PC-9 (cell line): Measurements from ENCODE around the gene DCUN1D1. TPM values are rescaled to one million over a fixed set of nuclear protein-coding genes. Genes with fewer than 3 reads are reported as not detected.

Experiments
- BruUV-seq: library from RNA; stranded (reverse); fragments of 400-500 nt; replicated peaks from 2 replicates; lab custom pipeline; 2021; lab: Mats Ljungman, UMichigan
- CTCF ChIA-PET: fragments of 300-600 bp; sonication (Branson Sonifier 250); formaldehyde crosslinking; loops from one replicate; lab custom pipeline; 2022; ENCODE audit warnings: antibody characterized with exemption; lab: Charles Lee
- POLR2A ChIA-PET: fragments of 300-600 bp; sonication (Branson Sonifier 250); formaldehyde crosslinking; loops from one replicate; lab custom pipeline; 2022; ENCODE audit warnings: antibody characterized with exemption; ENCODE audit not compliant: unreplicated experiment; lab: Charles Lee
- DNase-seq, 2 experiments: peaks; one replicate each; pipeline versions ENCODE4 v3.0.0 to v3.0.0-alpha.2; 2015 to 2022; ENCODE audit warnings: mixed read lengths in 1 of 2
- H2AFZ ChIP-seq: fragments of 200-600 bp; sonication (generic); 2 replicates; pipeline ENCODE4 v1.8.1; 2017; ENCODE audit warnings: antibody characterized with exemption
- H3F3A ChIP-seq: fragments of 200-600 bp; sonication (generic); 2 replicates; pipeline ENCODE4 v1.8.1; 2017; ENCODE audit warnings: antibody characterized with exemption, mild to moderate bottlenecking, low read depth; ENCODE audit not compliant: insufficient read depth
- H3K27ac ChIP-seq: fragments of 200-600 bp; sonication (generic); 2 replicates; pipeline ENCODE4 v1.6.1; 2016; ENCODE audit warnings: mixed run types
- H3K27me3 ChIP-seq: fragments of 200-600 bp; sonication (generic); 2 replicates; pipeline ENCODE4 v1.6.1; 2016; ENCODE audit warnings: low read depth, mixed run types; ENCODE audit not compliant: insufficient read depth
- H3K36me3 ChIP-seq: fragments of 200-600 bp; sonication (generic); 2 replicates; pipeline ENCODE4 v1.6.1; 2016; ENCODE audit warnings: low read depth, mixed run types
- H3K4me1 ChIP-seq: fragments of 200-600 bp; sonication (generic); replicated peaks from 2 replicates; pipeline ENCODE4 v1.6.1; 2016; ENCODE audit warnings: mixed run types; ENCODE audit not compliant: insufficient read depth
- H3K4me2 ChIP-seq: fragments of 200-600 bp; sonication (generic); 2 replicates; pipeline ENCODE4 v1.6.1; 2017; ENCODE audit warnings: mixed run types
- H3K4me3 ChIP-seq: fragments of 200-600 bp; sonication (generic); 2 replicates; pipeline ENCODE4 v1.6.1; 2016; ENCODE audit warnings: mixed run types
- H3K79me2 ChIP-seq: fragments of 200-600 bp; sonication (generic); 2 replicates; pipeline ENCODE4 v1.6.1; 2017; ENCODE audit warnings: low read depth, mixed run types
- H3K9me2 ChIP-seq: fragments of 200-600 bp; sonication (generic); 2 replicates; pipeline ENCODE4 v1.8.1; 2017; ENCODE audit warnings: mild to moderate bottlenecking; ENCODE audit not compliant: insufficient read depth
- H3K9me3 ChIP-seq: fragments of 200-600 bp; sonication (generic); 2 replicates; pipeline ENCODE4 v1.8.1; 2016; ENCODE audit warnings: low read depth; ENCODE audit not compliant: insufficient read depth
- H4K20me1 ChIP-seq: fragments of 200-600 bp; sonication (generic); 2 replicates; pipeline ENCODE4 v1.8.1; 2017; ENCODE audit not compliant: insufficient read depth
- CTCF ChIP-seq: fragments of 200-600 bp; sonication (generic); conservative IDR thresholded peaks from 2 replicates; pipeline ENCODE4 v1.6.1; 2017; ENCODE audit warnings: mixed run types, antibody characterized with exemption, mild to moderate bottlenecking, moderate library complexity
- EZH2 ChIP-seq: fragments of 200-600 bp; sonication (generic); IDR thresholded peaks from 2 replicates; pipeline ENCODE4 v1.8.0; 2017; ENCODE audit warnings: antibody characterized with exemption, low read depth
- intact Hi-C: fragments of 100-400 bp; cut with micrococcal nuclease; formaldehyde crosslinking; loops from one replicate; pipeline ENCODE4 v1.10.0; 2022; ENCODE audit not compliant: unreplicated experiment
- total RNA-seq: library from RNA; stranded (reverse); gene quantifications from 2 replicates; pipeline ENCODE4 v1.2.3, GENCODE V29; 2021

Gene DCUN1D1
- total RNA-seq, 1 experiment from 2014 or later = 93.5 TPM

- Histone ChIP-seq H3K4me3 (no peak overlapping the region), H3K27me3 (no peaks in the 10 kb centered on the region), H3K4me2 (no peak overlapping the region), H3K9me2 (no peaks in the 10 kb centered on the region), H2AFZ (no peak overlapping the region), H3K27ac (no peak overlapping the region), H4K20me1 (no peaks in the 10 kb centered on the region), H3F3A (no peaks in the 10 kb centered on the region), H3K4me1 (no peaks in the 10 kb centered on the region), H3K9me3 (no peaks in the 10 kb centered on the region), H3K79me2 (no peaks in the 10 kb centered on the region), H3K36me3 (peaks cover 10% of the 10 kb centered on the region; the same call in 1 of the 2 replicates)
- no TSS peak for BruUV-seq
- TF ChIP-seq CTCF (no peak), EZH2 (no peak)
- POLR2A ChIA-PET = no interaction called here
- CTCF ChIA-PET = no interaction called here
- no peak for DNase-seq
- intact Hi-C loops = no loop called here
Observed at GRCh38 chr3:182936918-182937285, 43.4 kb downstream of the DCUN1D1 start.

GRCh38 chr3:182936239-182936917 lies 44.0 kb downstream of the DCUN1D1 start:
- Histone ChIP-seq H3K9me3 (no peaks in the 10 kb centered on the region), H3K4me2 (no peak overlapping the region), H3K9me2 (no peaks in the 10 kb centered on the region), H2AFZ (no peak overlapping the region), H3K27me3 (no peaks in the 10 kb centered on the region), H3K27ac (no peak overlapping the region), H3K4me3 (no peak overlapping the region), H3F3A (no peaks in the 10 kb centered on the region), H3K36me3 (peaks cover 6% of the 10 kb centered on the region; the same call in 1 of the 2 replicates), H3K79me2 (no peaks in the 10 kb centered on the region), H3K4me1 (no peaks in the 10 kb centered on the region), H4K20me1 (no peaks in the 10 kb centered on the region)
- no TSS peak for BruUV-seq
- ChIA-PET CTCF (no interaction called here), POLR2A (interaction anchor here (0.6 kb wide), 1 partner anchor 771 kb away, joined by 5 read pairs; no protein-coding TSS in a partner anchor)
- intact Hi-C loops = no loop called here
- TF ChIP-seq EZH2 (no peak), CTCF (no peak)
- DNase-seq = peak in 1 of 2 experiments; percentile 1

- no TSS peak for BruUV-seq
- no peaks in the 10 kb centered on the region for H3F3A ChIP-seq
- H3K27me3 ChIP-seq = no peaks in the 10 kb centered on the region
- intact Hi-C loops = no loop called here
- no peaks in the 10 kb centered on the region for H3K9me2 ChIP-seq
- no peak overlapping the region for H2AFZ ChIP-seq
- POLR2A ChIA-PET = interaction anchor here (0.6 to 0.7 kb wide), 3 partner anchors 79 to 771 kb away, joined by 3 to 5 read pairs (median 4); no protein-coding TSS in a partner anchor
- TF ChIP-seq CTCF = no peak
- no peak for TF ChIP-seq EZH2
- DNase-seq = peak in 1 of 2 experiments; percentile 4
- H3K36me3 ChIP-seq = peaks cover 6% of the 10 kb centered on the region; the same call in 1 of the 2 replicates
- CTCF ChIA-PET = no interaction called here
- no peaks in the 10 kb centered on the region for H4K20me1 ChIP-seq
- no peaks in the 10 kb centered on the region for H3K4me1 ChIP-seq
- H3K9me3 ChIP-seq = no peaks in the 10 kb centered on the region
- no peak overlapping the region for H3K4me2 ChIP-seq
- no peak overlapping the region for H3K4me3 ChIP-seq
- H3K27ac ChIP-seq = no peak overlapping the region
- no peaks in the 10 kb centered on the region for H3K79me2 ChIP-seq
Observed at GRCh38 chr3:182935803-182936202, 44.5 kb downstream of the DCUN1D1 start.
